Measurements from ENCODE around the gene HIRIP3.

DNA sequence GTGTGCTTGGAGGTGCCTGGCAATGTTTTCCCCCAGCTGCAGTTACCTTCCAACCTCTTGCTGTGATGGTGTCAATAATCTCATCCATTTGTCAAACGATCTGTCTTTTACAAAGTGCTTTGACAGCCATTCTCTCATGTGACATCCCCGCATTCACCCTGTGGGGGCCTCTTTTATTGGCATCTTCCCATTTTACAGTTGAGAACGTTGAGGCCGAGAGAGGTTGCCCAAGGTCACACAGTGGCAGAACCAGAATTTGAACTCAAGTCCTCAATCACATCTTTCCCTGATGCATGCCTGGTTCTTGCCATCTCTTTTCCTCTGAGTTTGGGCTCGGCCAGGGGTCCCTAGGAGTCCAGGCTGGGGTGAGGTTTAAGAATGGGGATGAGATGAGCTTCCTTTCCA lies 20.3 kb downstream of the HIRIP3 start:
- TF ChIP-seq U2AF1 (optimal IDR thresholded peaks at IDR 0.05; ENCODE audit: low read depth, low read length) = no peak
- no peak for TF ChIP-seq ZBTB20 (CRISPR knock-in tag; IDR thresholded peaks at IDR 0.05; ENCODE audit: borderline replicate concordance, low read depth)
- no peak for TF ChIP-seq SIN3B (IDR thresholded peaks at IDR 0.05; ENCODE audit: low read length)
- TF ChIP-seq MAZ (IDR thresholded peaks at IDR 0.05; ENCODE audit: borderline replicate concordance, low read depth, low read length) = no peak
- TF ChIP-seq MAZ (CRISPR knock-in tag; IDR thresholded peaks at IDR 0.05; ENCODE audit: low read depth) = no peak
- TF ChIP-seq, protein P1, sequence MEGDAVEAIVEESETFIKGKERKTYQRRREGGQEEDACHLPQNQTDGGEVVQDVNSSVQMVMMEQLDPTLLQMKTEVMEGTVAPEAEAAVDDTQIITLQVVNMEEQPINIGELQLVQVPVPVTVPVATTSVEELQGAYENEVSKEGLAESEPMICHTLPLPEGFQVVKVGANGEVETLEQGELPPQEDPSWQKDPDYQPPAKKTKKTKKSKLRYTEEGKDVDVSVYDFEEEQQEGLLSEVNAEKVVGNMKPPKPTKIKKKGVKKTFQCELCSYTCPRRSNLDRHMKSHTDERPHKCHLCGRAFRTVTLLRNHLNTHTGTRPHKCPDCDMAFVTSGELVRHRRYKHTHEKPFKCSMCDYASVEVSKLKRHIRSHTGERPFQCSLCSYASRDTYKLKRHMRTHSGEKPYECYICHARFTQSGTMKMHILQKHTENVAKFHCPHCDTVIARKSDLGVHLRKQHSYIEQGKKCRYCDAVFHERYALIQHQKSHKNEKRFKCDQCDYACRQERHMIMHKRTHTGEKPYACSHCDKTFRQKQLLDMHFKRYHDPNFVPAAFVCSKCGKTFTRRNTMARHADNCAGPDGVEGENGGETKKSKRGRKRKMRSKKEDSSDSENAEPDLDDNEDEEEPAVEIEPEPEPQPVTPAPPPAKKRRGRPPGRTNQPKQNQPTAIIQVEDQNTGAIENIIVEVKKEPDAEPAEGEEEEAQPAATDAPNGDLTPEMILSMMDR (CRISPR knock-in tag; IDR thresholded peaks at IDR 0.05) = no peak
- no peak for TF ChIP-seq NBN (conservative IDR thresholded peaks at IDR 0.05)
- TF ChIP-seq HDAC6 (IDR thresholded peaks at IDR 0.05; ENCODE audit: low read depth, low read length) = no peak

All from HepG2 (cell line).